Adipose tissue (tissue), 3 donors: ENCODE results near the gene EPM2AIP1. TPM values are rescaled to one million over a fixed set of nuclear protein-coding genes. Genes with fewer than 3 reads are reported as not detected.
"Not testable (repeated sequence)": the region's sequence is repeated elsewhere in the genome, so short reads cannot be mapped to it uniquely, and the experiment has no call there.

ENCODE experiments used
- H3K27ac ChIP-seq: one replicate; pipeline ENCODE4 v1.5.1; 2013; ENCODE audit warnings: low read depth, low read length
- WGBS, 3 donors: extraction: QIAGEN DNeasy Blood & Tissue Kit; methylation state at CpG; one replicate each; pipeline ENCODE4 v1.1.7; 2013; 5-methylcytosine and 5-hydroxymethylcytosine counted together
- polyA plus RNA-seq, 3 donors: library from polyadenylated mRNA; stranded (reverse); fragments of 200-250 nt; gene quantifications; one replicate each; pipeline ENCODE4 v1.2.3, GENCODE V29; 2013
- donor health status: healthy with polysubstance abuse.
- donor health status: Bipolar disorder and iron deficiency.
- donor health status: healthy.

The EPM2AIP1 gene
- polyA plus RNA-seq, 3 donors, result 2.7 to 4.3 (median 3.3) TPM

DNA sequence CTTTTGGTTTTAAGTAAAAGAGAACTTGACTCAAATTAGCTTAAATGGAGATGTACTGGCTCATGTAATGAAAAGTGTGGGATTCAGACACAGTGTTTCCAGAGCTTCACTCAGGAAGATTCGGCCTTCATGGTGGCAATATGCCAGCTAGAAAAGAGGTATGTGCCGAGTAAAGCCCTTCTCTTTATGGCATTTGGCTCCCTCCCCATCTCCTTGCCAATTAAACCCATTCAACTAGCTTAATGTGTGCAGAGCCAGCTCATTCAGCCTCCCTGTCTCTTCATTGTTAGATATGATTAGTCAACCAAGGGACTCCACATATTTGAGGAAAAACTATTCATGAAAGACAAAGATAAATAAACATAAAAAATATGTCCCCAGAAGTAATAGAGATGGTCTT is 33.1 kb downstream of the EPM2AIP1 start:
- H3K27ac ChIP-seq, result no peak overlapping the region
- 40 to 63% (median 60%) methylated on average over 2 of the region's 2 CpGs for WGBS, 3 donors

DNA sequence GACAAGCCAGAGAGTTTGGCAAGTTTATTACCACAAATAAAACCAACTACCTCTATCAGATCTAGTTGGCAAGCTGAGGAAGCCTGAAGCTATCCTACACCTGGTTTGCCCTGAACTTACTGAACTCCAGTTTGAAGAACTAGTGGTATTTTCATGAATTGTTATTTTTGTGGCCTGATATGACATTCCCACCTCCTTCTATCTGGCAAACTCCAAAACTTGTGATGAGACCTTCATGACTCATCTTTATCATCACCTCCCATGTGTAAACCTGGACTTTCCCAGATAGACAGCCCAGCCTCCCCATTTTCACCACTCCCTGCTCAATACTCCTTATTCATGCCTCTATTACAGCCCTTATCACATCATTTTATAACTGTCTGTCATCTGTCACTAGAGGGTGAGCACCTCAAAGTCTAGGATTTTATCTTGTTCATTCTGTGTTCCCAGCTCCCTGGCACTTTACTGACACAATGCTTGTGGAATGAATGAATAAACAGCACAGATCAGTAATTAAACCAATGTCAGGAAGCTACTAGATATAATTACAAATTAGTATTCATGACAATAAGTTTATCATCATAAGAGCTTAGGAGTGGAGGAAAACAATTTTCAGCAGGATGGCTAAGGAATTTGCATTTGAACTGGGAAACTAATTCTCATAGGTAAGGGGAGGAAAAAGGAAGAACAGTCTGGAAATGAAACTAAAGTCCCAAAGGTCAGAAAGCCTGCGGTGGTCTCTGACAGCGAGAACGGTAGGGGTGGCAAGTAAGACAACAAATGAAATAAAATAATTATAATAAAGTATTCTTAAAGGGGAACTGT is 34.9 kb downstream of the EPM2AIP1 start:
- H3K27ac ChIP-seq, result no peak overlapping the region
- 36 to 65% (median 39%) methylated on average over 3 of the region's 3 CpGs for WGBS, 3 donors

DNA sequence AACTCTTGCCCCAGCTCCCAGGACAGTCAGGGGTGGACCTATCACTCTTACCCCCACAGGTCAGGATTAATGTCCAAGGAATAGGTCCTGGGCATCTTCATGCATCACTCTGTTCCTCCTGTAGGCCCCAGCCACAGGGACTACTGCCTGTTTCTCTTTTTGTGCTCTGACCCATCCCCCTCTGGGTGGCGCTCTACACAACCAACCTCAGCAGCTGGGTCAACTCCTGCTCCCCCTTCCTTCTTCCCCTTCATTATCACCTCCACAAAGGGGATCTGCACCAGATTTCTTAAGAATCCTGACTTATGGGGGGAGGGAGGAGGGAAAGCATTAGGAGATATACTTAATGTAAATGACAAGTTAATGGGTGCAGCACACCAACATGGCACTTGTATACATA is 35.9 kb downstream of the EPM2AIP1 start:
- 91 to 100% (median 97%) methylated on average over 1 of the region's 1 CpG for WGBS, 3 donors

DNA sequence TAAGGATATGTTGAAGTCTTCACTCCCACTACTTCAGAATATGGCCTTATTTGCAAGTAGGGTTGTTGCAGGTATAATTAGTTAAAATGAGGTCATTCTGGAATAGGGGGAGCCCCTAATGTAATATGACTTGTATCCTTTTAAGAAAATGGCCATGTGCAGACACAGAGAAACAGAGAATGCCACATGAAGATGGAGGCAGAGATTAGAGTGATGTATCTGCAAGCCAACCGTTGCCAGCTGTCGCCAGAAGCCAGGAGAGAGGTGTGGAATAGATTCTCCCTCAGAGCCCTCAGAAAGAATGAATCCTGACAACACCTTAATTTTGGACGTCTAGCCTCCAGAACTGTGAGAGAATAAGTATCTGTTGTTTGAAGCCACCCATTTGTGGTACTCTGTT is 36.8 kb downstream of the EPM2AIP1 start:
- 72 to 93% (median 86%) methylated on average over 3 of the region's 3 CpGs for WGBS, 3 donors
- no peak overlapping the region for H3K27ac ChIP-seq

More for the DNA sequence above, 35.9 kb downstream of the EPM2AIP1 start:
- H3K27ac ChIP-seq, result no peak overlapping the region

DNA sequence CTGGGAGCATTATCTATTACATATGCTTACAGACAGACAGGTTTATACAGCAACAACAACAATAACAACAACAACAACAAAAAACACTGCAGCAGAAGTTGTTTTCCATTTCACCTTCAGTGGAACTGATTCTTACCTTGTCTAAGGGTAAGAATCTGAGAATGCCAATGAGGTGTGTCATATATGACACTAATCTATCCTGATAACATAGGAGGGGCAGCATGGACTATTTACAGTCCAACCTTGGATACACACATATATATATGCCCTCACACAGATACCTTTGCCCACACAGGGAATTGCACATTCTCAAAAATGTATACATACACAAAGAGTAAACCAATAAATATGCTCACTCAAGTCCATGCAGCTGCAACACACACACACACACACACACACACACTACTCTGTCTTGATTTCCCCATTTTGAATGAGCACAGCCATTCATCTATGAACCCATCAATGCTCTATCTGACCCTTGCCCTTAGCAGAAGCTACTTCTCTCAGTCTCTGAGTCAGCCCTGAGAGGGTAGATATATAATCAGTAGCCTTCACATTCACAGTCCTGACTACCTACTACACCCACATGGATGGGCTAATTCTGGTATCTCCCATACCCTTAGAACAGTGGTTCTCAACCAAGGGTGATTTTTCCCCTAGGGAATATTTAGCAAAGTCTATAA is 38.3 kb downstream of the EPM2AIP1 start:
- no peak overlapping the region for H3K27ac ChIP-seq

DNA sequence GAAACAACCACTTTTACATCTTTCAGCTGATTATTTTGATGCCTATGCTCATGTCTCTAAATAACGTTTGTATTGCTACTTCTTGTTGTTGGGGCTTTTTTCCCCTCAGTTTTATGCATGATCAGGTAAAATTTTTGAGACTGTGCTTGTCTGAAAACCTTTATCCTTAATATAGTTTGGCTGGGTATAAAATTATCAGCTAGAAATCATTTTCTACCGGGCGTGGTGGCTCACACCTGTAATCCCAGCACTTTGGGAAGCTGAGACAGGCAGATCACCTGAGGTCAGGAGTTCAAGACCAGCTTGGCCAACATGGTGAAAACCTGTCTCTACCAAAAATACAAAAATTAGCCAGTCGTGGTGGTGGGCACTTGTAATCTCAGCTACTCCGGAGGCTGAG is 45.1 kb downstream of the EPM2AIP1 start:
- WGBS, 3 donors, result 90 to 95% (median 92%) methylated on average over 5 of the region's 5 CpGs
- not testable (repeated sequence) for H3K27ac ChIP-seq

DNA sequence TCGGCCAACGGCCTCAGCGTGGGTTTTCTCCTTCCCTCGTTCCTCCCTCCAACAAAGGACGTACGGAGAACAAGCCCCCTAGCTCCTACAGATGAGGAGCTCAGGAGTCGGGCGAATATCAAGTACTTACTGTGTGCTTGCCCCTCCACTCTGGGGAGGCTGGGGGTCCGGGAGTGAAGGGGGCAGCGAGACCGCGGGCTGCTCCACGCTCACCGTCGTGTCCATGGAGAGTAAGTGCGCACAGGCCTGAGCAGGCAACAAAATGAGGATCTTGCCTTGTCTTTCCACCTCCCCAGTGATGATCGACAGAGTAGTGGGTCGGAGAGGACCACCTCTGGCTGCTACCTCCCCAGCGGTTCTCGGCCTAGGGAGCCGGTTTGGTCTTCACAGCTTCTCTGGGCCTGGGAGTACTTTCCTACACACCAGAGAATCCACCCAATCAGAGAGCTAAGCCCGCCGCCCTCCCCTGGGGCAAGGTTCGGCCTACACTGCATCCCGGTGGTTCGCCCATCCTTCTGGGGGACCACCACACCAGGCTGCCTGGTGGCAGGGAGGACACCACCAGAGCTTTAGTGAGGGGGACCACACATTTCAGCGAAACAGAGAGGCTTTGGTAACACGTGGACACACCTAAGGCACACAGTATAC is 47.5 kb downstream of the EPM2AIP1 start:
- WGBS, 3 donors, result 77 to 83% (median 81%) methylated on average over 28 of the region's 28 CpGs
- H3K27ac ChIP-seq, result no peak overlapping the region

DNA sequence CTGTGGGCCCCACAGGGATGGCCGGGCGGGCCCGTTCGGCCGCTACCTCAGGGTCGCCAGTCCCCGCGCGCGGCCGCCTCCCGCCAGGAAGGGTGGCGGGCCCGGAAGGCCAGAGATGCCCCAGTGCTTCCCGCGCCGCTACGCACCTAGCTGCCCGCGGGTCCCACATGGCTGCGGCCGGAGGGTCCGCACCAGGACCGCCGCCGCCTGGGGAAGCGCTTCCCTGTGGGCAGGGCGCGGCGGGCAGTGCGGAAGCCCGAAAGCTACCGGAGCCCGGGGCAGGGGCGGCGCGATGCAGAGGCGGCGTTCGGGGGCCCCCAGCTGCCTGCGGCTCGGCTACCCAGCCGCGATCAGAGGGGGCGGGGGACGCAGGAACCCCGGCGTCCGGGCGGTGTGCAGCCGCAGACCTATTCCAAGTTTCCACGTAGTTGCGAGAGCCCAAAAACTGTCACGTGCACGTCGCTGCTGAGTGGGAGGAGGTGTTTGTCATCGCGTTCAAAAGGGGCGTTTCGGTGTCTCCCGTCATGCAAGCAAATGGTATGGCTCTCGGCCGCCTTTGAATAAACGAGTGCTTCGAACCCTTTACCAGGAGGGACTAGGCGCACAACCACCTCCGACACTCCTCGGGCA is 48.2 kb downstream of the EPM2AIP1 start, which contains the start of gene TRANK1:
Gene TRANK1 (minus strand): TSS at position 414 of the 630 bp plus-strand sequence. CDS start 245 bp downstream, at position 169.
- 1 to 2% (median 2%) methylated on average over 55 to 68 of the region's 68 CpGs for WGBS, 3 donors
- no peak within 1 kb of the TSS for H3K27ac ChIP-seq

DNA sequence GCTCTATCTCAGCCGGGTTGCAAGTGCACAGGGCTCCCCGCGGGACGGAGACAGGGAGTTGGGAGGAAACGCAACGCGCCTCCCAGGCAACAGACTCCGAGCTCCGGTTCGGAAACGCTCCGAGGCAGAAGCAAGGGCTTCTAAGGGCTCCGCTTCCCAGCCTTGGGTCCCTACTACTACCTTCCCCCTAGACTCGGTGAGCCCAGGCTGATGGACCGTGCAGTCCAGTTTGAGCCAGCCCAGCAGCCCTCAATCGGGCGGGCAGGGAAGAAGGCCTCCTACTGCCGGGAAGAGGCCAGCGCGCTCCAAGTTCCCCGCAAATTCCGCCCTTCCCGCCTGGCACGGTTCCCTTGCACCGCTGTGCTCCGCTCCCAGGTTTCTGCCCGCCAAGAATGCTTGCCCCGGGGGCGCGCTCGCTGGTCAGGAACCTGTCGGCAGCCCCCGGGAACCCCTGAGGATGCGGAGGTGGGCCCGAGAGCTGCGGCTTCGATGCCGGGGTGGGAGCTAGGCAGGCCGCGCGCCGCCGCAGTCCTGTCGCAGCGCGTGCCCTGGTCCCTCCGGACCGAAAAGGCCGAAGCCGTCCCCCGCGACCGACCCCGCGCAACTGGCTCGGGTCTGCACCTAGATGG is 48.8 kb downstream of the EPM2AIP1 start:
- WGBS, 3 donors, result 0% methylated on average over 53 to 56 of the region's 56 CpGs
- H3K27ac ChIP-seq, result no peak overlapping the region

DNA sequence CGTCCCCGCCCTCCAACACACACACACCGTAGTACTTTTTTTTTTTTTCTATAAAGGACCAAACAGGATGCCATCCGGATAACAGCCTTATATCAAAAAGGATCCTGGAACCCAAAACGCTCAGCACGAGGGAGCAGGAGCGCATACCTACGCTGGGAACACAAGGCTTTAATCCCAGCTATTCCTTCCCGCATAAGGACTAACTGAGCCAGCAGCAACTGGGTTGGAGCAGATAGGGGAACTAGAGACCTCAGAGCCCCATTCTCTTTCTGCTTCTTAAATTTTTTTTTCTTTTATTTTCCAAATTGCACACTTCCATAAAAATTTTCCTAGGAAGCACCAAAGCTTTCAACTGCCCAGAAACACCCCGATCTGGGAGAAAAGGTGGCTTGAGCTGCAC is 49.3 kb downstream of the EPM2AIP1 start:
- 20 to 40% (median 21%) methylated on average over 10 of the region's 10 CpGs for WGBS, 3 donors
- H3K27ac ChIP-seq, result no peak overlapping the region

DNA sequence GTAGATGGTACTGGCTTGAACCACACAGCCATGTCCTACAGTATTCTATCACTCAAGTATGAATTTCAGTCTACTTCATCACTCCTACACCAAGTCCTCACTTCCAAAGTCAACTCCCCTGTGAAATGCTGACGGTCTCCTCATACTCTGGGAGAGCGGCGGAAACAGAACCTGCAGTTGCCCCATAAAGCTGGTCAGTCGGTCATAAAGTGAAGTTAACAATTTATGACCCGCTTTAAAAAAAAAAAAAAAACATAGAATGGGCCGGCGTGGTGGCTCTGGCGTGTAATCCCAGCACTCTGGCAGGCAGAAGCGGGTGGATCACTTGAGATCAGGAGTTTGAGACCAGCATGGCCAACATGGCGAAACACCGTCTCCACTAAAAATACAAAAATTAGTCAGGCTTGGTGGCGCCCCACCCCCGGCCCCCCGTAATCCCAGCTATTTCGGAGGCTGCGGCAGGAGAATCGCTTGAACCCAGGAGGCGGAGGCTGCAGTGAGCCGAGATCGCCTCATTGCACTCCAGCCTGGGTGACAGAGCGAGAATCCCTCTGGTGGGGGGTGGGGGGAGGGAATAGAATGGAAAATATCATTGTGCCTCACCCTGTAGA is 50.2 kb downstream of the EPM2AIP1 start:
- 96 to 98% (median 98%) methylated on average over 21 of the region's 21 CpGs for WGBS, 3 donors
- H3K27ac ChIP-seq, result no peak overlapping the region

DNA sequence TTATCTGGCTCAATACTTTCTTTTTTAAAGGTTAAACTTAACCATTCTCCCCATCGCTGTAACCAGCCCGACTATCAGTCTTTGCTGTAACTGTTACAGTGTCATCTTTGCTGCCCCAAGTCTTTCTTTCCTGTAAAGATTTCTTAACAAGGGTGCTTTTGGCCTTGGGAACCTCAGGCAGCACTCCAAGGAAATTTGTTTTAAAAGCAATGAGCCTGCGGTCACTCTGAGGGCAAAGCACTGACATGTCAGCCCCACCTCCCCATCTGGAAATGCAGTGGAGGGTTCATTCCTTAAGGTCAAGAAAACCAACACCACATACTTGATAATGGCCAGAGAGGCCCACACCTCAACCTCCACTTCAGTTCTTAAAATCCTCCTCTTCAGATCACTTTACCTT is 51.3 kb downstream of the EPM2AIP1 start:
- 56 to 76% (median 59%) methylated on average over 3 of the region's 3 CpGs for WGBS, 3 donors
- H3K27ac ChIP-seq, result no peak overlapping the region

DNA sequence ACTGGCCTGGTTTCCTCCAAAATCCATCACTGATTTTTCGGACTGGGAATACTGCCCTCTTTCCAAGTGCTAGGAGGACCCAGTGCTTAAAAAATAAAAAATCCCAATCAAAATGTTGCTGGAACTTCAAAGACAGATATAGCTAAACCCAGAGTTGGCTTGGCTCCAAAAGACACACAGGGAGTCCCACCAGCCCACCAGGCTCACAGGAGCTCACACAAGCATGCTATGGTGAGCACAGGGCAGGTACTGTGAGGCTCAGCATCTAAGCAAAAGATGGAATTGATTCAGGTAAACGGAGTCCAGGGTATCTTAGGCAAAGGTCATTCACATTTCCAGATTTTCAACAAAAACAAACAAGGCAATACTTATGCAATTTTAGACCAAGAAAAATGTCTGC is 51.8 kb downstream of the EPM2AIP1 start:
- WGBS, 3 donors, result 78 to 85% (median 84%) methylated on average over 2 of the region's 2 CpGs
- no peak overlapping the region for H3K27ac ChIP-seq

DNA sequence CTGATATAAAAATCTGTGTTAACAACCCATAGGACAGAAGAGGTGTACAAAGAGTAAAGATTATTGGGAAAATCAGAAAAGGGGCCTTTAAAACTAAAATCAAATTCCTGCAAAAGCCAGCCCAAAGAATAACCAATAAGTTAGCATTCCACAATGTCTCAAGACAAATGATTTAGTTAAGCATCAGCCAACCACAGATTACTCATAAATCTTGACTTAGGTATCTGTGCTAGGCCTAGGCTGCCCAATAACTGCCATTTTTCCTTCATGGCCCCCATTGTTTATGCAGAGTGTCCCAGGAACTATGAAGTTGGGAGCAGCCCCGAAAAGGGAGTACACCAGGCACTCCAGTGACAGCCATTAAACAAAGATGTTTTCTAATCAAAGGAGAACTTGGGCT is 55.4 kb downstream of the EPM2AIP1 start:
- WGBS, 3 donors, result 76 to 95% (median 83%) methylated on average over 1 of the region's 1 CpG

More for the DNA sequence above, 55.4 kb downstream of the EPM2AIP1 start:
- no peak overlapping the region for H3K27ac ChIP-seq
